ENCODE data around the gene OR2T35. TPM values are rescaled to one million over a fixed set of nuclear protein-coding genes. Genes with fewer than 3 reads are reported as not detected.

The OR2T35 gene
- total RNA-seq, 1 experiment from 2014 or later, result not detected

- DNase-seq (ENCODE audit: low read depth), result no peak
These were observed 19.1 kb downstream of the OR2T35 start for GRCh38 chr1:248625971-248626370.

- DNase-seq (ENCODE audit: low read depth), result no peak
These were observed 19.9 kb downstream of the OR2T35 start for GRCh38 chr1:248625166-248625565.

- DNase-seq (ENCODE audit: low read depth), result peak; percentile 23
These were observed 22.5 kb downstream of the OR2T35 start for GRCh38 chr1:248622570-248623001.

- DNase-seq (ENCODE audit: low read depth), result no peak
These were observed 23.3 kb downstream of the OR2T35 start for GRCh38 chr1:248621770-248622169.

- peak; percentile 49 for DNase-seq (ENCODE audit: low read depth)
These were observed 26.2 kb downstream of the OR2T35 start for GRCh38 chr1:248618878-248619277.

- no peak for DNase-seq (ENCODE audit: low read depth)
These were observed 27.0 kb downstream of the OR2T35 start for GRCh38 chr1:248618119-248618518.

GRCh38 chr1:248613742-248614141 is 31.3 kb downstream of the OR2T35 start:
- no peak for DNase-seq (ENCODE audit: low read depth)

GRCh38 chr1:248611883-248612414 is 33.1 kb downstream of the OR2T35 start:
- DNase-seq (ENCODE audit: low read depth), result no peak

GRCh38 chr1:248610301-248610700 is 34.8 kb downstream of the OR2T35 start:
- DNase-seq (ENCODE audit: low read depth), result no peak

GRCh38 chr1:248599396-248599795 is 45.7 kb downstream of the OR2T35 start:
- peak; percentile 55 for DNase-seq (ENCODE audit: low read depth)

- DNase-seq (ENCODE audit: low read depth), result no peak
These were observed 47.5 kb downstream of the OR2T35 start, which contains the start of gene OR2T10 for GRCh38 chr1:248597589-248597988. Gene OR2T10 (minus strand): TSS chr1:248597700. CDS start chr1:248593768, 3,932 bp downstream.

- peak; percentile 8 for DNase-seq (ENCODE audit: low read depth)
These were observed 48.5 kb downstream of the OR2T35 start for GRCh38 chr1:248596615-248597014.

GRCh38 chr1:248593226-248593625 is 51.9 kb downstream of the OR2T35 start:
- DNase-seq (ENCODE audit: low read depth), result no peak

- DNase-seq (ENCODE audit: low read depth), result no peak
These were observed 52.4 kb downstream of the OR2T35 start for GRCh38 chr1:248592655-248593054.

- DNase-seq (ENCODE audit: low read depth), result no peak
These were observed 55.0 kb downstream of the OR2T35 start for GRCh38 chr1:248590055-248590454.

GRCh38 chr1:248589334-248589733 is 55.7 kb downstream of the OR2T35 start:
- DNase-seq (ENCODE audit: low read depth), result no peak

Other genes starting within 250 kb of the OR2T35 start
- not detected in 2 replicates for gene OR2T1, start 242.2 kb downstream of the OR2T35 start, total RNA-seq (2014; rRNA removed)
- gene OR2T2, start 199.6 kb downstream of the OR2T35 start, total RNA-seq (2014; rRNA removed), result not detected in 2 replicates
- not detected in 2 replicates for gene OR2T3, start 171.9 kb downstream of the OR2T35 start, total RNA-seq (2014; rRNA removed)
- gene OR2T5, start 156.7 kb downstream of the OR2T35 start, total RNA-seq (2014; rRNA removed), result not detected in 2 replicates
- not detected in 2 replicates for gene OR2G6, start 137.2 kb downstream of the OR2T35 start, total RNA-seq (2014; rRNA removed)
- not detected in 2 replicates for gene OR2T29, start 82.5 kb downstream of the OR2T35 start, total RNA-seq (2014; rRNA removed)
- not detected in 2 replicates for gene OR2T34, start 70.5 kb downstream of the OR2T35 start, total RNA-seq (2014; rRNA removed)
- gene OR2T10, start 47.6 kb downstream of the OR2T35 start, total RNA-seq (2014; rRNA removed), result not detected in 2 replicates
- gene OR2T11, start 10.2 kb downstream of the OR2T35 start, total RNA-seq (2014; rRNA removed), result not detected in 2 replicates
- gene OR2T27, start 10.2 kb upstream of the OR2T35 start, total RNA-seq (2014; rRNA removed), result not detected in 2 replicates
- gene OR14I1, start 57.5 kb upstream of the OR2T35 start, total RNA-seq (2014; rRNA removed), result not detected in 2 replicates
- gene LYPD8, start 110.5 kb upstream of the OR2T35 start, total RNA-seq (2014; rRNA removed), result not detected in 2 replicates
- 18.0 and 24.3 TPM in 2 replicates for gene SH3BP5L, start 180.6 kb upstream of the OR2T35 start, total RNA-seq (2014; rRNA removed)
- gene ZNF672, start 192.9 kb upstream of the OR2T35 start, total RNA-seq (2014; rRNA removed), result 24.6 and 28.4 TPM in 2 replicates
- 44.6 and 44.8 TPM in 2 replicates for gene ZNF692, start 213.8 kb upstream of the OR2T35 start, total RNA-seq (2014; rRNA removed)